Smooth muscle cell (in vitro differentiated cells): Measurements from ENCODE around the gene KAT6B. TPM values are rescaled to one million over a fixed set of nuclear protein-coding genes. Genes with fewer than 3 reads are reported as not detected.

Experiments used
- DNase-seq: peaks from one replicate; lab custom pipeline; 2025; ENCODE audit not compliant: unreplicated experiment; lab: John Stamatoyannopoulos, UW
- H2AFZ ChIP-seq: fragments of 200-600 bp; sonication (generic); 2 replicates; pipeline ENCODE4 v1.6.0; 2016; ENCODE audit warnings: antibody characterized with exemption, low read depth, mild to moderate bottlenecking
- H3F3A ChIP-seq: fragments of 200-600 bp; sonication (generic); 2 replicates; pipeline ENCODE4 v1.6.0; 2017; ENCODE audit warnings: antibody characterized with exemption, low read depth
- H3K27ac ChIP-seq: fragments of 200-600 bp; sonication (generic); 2 replicates; pipeline ENCODE4 v1.5.1; 2016; ENCODE audit warnings: low read depth, mild to moderate bottlenecking
- H3K27me3 ChIP-seq: fragments of 200-600 bp; sonication (generic); 2 replicates; pipeline ENCODE4 v1.6.1; 2016; ENCODE audit warnings: low read depth, mild to moderate bottlenecking
- H3K36me3 ChIP-seq: fragments of 200-600 bp; sonication (generic); 2 replicates; pipeline ENCODE4 v1.5.1; 2016; ENCODE audit warnings: low read depth
- H3K4me1 ChIP-seq: fragments of 200-600 bp; sonication (generic); 2 replicates; pipeline ENCODE4 v1.5.1; 2016; ENCODE audit warnings: low read depth
- H3K4me2 ChIP-seq: fragments of 200-600 bp; sonication (generic); 2 replicates; pipeline ENCODE4 v1.6.0; 2016; ENCODE audit warnings: mild to moderate bottlenecking
- H3K4me3 ChIP-seq: fragments of 200-600 bp; sonication (generic); 2 replicates; pipeline ENCODE4 v1.5.1; 2016; ENCODE audit warnings: mild to moderate bottlenecking
- H3K79me2 ChIP-seq: fragments of 200-600 bp; sonication (generic); 2 replicates; pipeline ENCODE4 v1.6.0; 2016; ENCODE audit warnings: low read depth, mild to moderate bottlenecking
- H3K9ac ChIP-seq: fragments of 200-600 bp; sonication (generic); 2 replicates; pipeline ENCODE4 v1.6.0; 2016; ENCODE audit warnings: low read depth
- H3K9me3 ChIP-seq: fragments of 200-600 bp; sonication (generic); replicated peaks from 2 replicates; pipeline ENCODE4 v1.5.1; 2016; ENCODE audit warnings: low read depth
- H4K20me1 ChIP-seq: fragments of 200-600 bp; sonication (generic); 2 replicates; pipeline ENCODE4 v1.6.0; 2016; ENCODE audit warnings: low read depth
- WGBS: methylation state at CpG from one replicate; pipeline ENCODE4 v1.1.7; 2016; ENCODE audit warnings: low lambda C conversion rate; 5-methylcytosine and 5-hydroxymethylcytosine counted together
- polyA plus RNA-seq: library from polyadenylated mRNA; unstranded; fragments of >200 nt; fragmentation: Nextera tagmentation; extraction: Ambion mirVana; gene quantifications from 2 replicates; pipeline ENCODE4 v1.2.1, GENCODE V29; 2016
- total RNA-seq: library from RNA; depleted of rRNA; stranded (reverse); fragments of >200 nt; gene quantifications from 2 replicates; pipeline ENCODE4 v1.2.3, GENCODE V29; 2014
- TF ChIP-seq, protein P1 (sequence below): fragments of 200-600 bp; sonication (generic); IDR thresholded peaks from 2 replicates; pipeline ENCODE4 v1.5.1; 2017; ENCODE audit warnings: borderline replicate concordance, mild to moderate bottlenecking, antibody characterized with exemption; ENCODE audit not compliant: insufficient read depth, poor library complexity, severe bottlenecking

The KAT6B gene
- total and polyA plus RNA-seq, 2 experiments from 2014 or later, result 9.0 to 19.8 TPM

DNA sequence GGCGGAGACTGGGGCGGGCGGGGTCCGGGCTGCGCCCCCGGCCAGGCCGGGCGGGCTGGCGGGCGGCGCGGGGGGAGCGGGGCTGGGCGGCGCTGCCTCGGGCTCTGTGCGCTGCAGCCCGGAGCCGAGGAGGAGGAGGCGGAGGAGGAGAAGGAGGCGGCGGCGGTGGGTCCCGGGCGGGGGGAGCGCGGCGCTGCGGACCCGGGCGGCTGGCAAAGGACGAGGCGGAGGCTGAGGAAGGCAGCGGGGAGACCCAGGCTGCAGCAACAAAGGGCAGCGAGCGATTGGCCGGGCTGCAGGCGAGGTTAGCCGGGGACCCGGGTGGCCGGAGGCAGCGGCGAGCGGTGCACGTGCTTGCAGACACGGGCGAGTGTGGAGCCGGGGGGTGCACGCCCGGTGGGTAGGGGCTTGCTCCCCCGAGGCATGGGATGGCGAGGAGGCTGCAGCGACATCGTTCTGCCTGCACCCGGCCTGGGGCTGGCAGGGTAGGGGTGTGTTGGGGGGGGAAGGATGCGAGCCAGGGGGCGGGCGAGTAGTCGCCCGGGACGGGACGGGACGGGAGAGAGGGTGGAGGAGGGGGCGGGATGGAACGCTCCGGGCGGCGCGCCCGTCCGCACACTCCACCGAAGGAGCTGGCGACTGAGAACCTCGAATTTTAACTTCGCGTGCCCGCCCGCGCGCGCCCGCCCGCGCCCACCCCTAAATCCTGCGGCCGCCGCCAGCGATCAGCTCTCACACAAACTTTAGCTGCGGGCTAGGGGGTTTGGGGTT lies 844 bp upstream of the KAT6B start:
- H3K4me3 ChIP-seq, result peak overlapping the region; percentile 83
- peak; percentile 71 for DNase-seq
- H3K9me3 ChIP-seq, result no peaks in the 10 kb centered on the region
- no peaks in the 10 kb centered on the region for H3K27me3 ChIP-seq
- no peaks in the 10 kb centered on the region for H3K36me3 ChIP-seq
- no peak overlapping the region for H3K9ac ChIP-seq
- peaks cover 33% of the 10 kb centered on the region for H4K20me1 ChIP-seq
- no peaks in the 10 kb centered on the region for H3F3A ChIP-seq
- peaks cover 23% of the 10 kb centered on the region for H3K79me2 ChIP-seq
- peak overlapping the region; percentile 97 for H3K4me2 ChIP-seq
- peak overlapping the region; percentile 95 for H2AFZ ChIP-seq
- peaks cover 4% of the 10 kb centered on the region for H3K4me1 ChIP-seq
- TF ChIP-seq, protein P1, sequence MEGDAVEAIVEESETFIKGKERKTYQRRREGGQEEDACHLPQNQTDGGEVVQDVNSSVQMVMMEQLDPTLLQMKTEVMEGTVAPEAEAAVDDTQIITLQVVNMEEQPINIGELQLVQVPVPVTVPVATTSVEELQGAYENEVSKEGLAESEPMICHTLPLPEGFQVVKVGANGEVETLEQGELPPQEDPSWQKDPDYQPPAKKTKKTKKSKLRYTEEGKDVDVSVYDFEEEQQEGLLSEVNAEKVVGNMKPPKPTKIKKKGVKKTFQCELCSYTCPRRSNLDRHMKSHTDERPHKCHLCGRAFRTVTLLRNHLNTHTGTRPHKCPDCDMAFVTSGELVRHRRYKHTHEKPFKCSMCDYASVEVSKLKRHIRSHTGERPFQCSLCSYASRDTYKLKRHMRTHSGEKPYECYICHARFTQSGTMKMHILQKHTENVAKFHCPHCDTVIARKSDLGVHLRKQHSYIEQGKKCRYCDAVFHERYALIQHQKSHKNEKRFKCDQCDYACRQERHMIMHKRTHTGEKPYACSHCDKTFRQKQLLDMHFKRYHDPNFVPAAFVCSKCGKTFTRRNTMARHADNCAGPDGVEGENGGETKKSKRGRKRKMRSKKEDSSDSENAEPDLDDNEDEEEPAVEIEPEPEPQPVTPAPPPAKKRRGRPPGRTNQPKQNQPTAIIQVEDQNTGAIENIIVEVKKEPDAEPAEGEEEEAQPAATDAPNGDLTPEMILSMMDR, result no peak
- H3K27ac ChIP-seq, result no peak overlapping the region
- 0% methylated on average over 23 of the region's 89 CpGs for WGBS

DNA sequence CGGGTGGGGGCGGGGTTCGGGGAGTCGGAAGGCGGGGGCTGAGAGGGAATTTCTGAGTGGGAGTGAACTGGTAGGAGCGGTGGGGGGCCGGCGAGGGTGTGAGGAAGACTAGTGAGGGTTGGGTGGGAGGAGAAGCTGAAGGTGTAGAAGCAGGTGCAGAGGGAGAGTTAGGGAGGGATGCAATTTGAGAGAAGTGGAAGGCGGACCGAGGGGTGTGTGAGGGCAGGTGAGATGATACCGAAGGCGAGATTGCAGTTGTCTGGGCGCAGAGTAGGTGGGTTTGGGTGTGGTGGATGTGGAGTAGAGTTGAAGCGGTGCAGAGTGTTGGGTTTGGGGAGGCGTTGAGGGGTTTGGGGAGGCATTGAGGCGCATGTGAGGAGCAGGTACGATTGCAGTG lies 643 bp downstream of the KAT6B start:
- no peak overlapping the region for H2AFZ ChIP-seq
- no peaks in the 10 kb centered on the region for H3K36me3 ChIP-seq
- H4K20me1 ChIP-seq, result peaks cover 47% of the 10 kb centered on the region
- peak overlapping the region; percentile 94 for H3K4me3 ChIP-seq
- TF ChIP-seq, protein P1, result no peak
- H3K9me3 ChIP-seq, result no peaks in the 10 kb centered on the region
- H3K27me3 ChIP-seq, result no peaks in the 10 kb centered on the region
- peak overlapping the region; percentile 85 for H3K4me2 ChIP-seq
- H3K27ac ChIP-seq, result no peak overlapping the region
- peaks cover 31% of the 10 kb centered on the region for H3K79me2 ChIP-seq
- 5% methylated on average over 14 of the region's 17 CpGs for WGBS
- DNase-seq, result no peak
- no peaks in the 10 kb centered on the region for H3F3A ChIP-seq
- peaks cover 4% of the 10 kb centered on the region for H3K4me1 ChIP-seq
- no peak overlapping the region for H3K9ac ChIP-seq

DNA sequence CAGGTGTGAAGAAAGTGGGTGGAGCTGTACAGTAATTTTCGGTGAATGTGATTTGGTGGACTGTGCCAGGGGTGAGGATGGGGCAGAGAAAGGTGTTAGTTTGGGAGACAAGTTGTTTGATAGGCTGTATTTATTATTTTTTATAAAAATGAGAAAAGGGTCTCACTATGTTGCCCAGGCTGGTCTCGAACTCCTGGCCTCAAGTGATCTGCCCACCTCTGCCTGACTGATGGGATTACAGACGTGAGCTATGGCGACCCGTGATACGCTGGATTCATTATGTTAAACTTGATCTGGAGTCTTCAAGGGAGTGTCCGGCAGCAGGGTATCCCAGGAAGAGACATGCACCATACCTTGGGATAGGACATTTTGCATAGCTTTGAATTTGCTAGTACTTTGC lies 1.3 kb downstream of the KAT6B start:
- no peaks in the 10 kb centered on the region for H3K9me3 ChIP-seq
- 95% methylated on average over 7 of the region's 7 CpGs for WGBS

More for the DNA sequence above, 1.3 kb downstream of the KAT6B start:
- Histone ChIP-seq H3K36me3 (no peaks in the 10 kb centered on the region), H3K4me1 (peaks cover 4% of the 10 kb centered on the region), H3K4me2 (peak overlapping the region; percentile 85), H3K27ac (no peak overlapping the region), H3K9ac (no peak overlapping the region), H3K79me2 (peaks cover 32% of the 10 kb centered on the region), H2AFZ (no peak overlapping the region), H3K4me3 (peak overlapping the region; percentile 94), H3F3A (no peaks in the 10 kb centered on the region), H4K20me1 (peaks cover 53% of the 10 kb centered on the region), H3K27me3 (no peaks in the 10 kb centered on the region)
- TF ChIP-seq, protein P1, result no peak
- DNase-seq, result no peak
